ENCODE results near the gene FRMD1.
"Not testable (repeated sequence)": the region's sequence is repeated elsewhere in the genome, so short reads cannot be mapped to it uniquely, and the experiment has no call there.

Gene FRMD1

DNA sequence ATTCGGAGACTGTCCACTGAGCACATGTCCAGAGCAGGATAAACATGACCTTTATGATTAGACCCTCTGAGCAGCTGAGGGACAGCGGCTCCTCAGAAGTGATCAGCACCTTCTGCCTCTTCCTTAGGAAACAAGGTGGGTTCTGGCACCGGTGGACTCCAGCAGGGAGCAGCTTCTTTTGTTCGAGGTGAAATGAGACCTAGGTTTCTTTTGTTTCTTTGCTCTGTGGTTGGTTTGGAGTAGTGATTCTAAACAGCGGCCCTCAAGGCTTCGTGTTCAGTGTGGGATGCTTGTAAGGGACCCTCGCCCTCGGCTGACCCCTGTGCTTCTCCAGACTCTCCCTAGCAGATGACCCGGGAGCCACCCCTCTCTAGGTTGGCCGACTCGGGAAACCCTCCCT lies 14.6 kb upstream of the FRMD1 start:
- DNase-seq: no peak

DNA sequence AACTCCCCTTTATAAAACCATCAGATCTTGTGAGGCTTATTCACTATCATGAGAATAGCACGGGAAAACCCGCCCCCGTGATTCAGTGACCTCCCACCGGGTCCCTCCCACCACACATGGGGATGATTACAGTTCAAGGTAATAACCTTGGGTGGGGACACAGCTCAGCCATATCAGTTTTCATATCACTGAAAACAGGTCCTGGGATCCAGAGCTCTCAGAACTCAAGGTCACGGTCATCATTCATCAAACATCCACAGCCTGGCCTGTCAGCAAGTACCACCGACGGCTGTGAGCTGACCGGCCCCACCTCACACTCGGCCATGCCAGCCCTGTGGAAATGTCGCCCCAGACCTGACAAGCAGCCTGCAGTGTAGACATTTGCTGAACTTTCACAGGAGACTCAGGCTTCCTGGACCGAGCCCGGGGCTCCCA lies 14.1 kb upstream of the FRMD1 start:
- DNase-seq: no peak

DNA sequence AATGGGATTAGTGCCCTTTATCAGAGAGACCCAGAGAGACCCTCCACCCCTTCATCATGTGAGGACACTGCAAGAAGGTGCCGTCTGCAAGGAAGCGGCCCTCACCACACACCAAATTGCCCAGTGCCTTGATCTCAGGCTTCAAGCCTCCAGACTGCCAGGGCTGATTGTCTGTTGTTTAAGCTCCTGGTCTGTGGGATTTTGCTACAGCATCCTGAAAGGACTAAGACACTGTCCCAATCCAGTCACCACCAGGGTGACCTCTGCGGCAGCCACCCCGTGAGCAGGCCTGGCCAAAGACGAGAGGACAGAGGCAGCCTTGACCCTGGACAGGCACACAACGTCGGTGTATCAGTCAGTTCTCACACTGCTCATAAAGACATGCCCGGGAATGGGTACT lies 13.5 kb upstream of the FRMD1 start:
- DNase-seq: no peak

DNA sequence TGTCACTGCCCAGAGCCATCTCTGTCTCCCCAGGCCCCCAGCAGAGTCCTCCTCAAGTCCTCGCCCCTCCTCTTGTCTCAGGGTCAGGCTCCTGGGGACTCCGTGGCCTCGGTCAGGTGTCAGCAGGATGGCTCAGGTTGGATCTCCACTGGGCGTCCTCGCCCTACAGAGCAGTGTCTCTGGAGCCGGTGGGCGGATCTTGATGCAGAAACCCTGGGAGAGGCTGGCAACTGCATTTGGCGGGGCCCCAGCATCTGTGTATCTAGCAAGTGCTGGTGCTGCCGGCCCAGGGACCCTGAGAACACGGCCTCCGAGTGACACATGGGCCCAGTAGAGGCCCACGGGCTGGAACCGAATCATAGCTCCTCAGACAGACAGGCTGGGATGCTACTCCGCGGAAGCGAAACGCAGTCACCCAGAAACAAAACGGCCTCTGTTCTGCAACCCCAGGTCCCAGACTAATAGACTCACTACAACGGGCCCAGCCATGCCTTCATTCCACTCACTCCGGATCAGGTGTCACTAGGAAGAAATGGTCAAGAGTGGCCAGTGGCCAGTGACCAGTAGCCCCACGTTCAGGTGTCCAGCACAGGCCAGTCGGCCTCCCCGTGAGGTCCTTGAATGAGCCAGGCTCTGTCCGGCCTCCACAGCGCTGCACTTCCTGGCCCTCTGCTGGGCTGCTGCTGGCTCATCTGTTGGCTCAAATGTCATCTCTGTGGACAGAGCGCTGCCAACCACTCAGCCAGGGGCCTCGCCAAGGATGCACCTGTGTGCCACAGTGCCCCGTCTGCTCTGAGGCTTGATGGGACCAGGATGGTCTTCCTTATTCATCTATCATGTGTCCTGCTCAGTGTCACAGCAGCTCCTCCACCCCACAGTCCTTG lies 12.6 kb upstream of the FRMD1 start:
- no peak for DNase-seq

DNA sequence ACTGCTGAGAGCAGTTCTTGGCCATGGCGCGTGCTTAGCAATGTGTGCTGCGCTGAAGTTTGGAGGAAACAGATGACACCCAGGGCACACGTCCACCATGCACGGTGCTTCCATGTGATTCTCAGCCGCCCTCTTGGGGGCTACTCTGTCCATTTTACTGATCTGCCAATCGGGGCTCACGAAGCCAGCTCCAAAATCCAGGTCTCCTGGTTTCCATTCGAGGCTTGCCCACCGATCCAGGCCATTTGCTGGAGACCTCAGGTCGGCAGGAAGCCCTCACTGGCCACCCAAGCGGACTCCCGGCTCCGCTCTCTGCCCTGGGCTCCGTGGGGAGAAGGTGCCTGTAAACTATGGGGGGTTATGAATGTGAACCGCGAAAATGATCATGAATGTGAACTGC lies 11.7 kb upstream of the FRMD1 start:
- no peak for DNase-seq

DNA sequence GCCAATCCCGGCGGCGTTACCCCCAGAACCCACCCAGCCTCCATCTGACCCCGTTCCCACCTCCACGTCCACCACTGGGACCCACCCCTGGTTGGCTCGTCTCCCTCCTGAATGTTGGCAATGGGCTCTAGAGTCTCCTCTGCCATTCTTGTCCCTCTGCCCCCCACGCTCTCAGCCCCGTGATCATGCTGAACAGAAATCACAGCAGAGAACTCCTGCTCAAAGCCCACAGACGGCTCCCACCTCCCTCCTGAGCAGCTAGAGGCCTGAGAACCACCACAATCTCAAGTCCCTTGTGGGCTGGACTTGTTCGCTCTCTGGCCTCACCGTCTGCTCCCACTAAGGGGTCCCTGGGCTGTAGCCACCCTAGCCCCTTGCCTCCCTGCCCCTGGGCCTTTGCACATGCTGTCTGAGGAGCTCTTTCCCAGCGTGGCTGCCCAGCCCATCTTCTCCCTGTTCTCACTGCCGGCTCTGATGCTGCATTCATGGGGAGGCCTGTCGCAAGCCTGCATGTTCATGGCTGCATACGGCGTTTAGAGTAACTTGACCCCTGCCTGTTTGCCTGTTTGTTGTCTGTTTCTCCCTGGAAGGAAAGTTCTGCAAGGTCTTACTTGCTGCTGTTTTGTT lies 11.2 kb upstream of the FRMD1 start:
- no peak for DNase-seq

DNA sequence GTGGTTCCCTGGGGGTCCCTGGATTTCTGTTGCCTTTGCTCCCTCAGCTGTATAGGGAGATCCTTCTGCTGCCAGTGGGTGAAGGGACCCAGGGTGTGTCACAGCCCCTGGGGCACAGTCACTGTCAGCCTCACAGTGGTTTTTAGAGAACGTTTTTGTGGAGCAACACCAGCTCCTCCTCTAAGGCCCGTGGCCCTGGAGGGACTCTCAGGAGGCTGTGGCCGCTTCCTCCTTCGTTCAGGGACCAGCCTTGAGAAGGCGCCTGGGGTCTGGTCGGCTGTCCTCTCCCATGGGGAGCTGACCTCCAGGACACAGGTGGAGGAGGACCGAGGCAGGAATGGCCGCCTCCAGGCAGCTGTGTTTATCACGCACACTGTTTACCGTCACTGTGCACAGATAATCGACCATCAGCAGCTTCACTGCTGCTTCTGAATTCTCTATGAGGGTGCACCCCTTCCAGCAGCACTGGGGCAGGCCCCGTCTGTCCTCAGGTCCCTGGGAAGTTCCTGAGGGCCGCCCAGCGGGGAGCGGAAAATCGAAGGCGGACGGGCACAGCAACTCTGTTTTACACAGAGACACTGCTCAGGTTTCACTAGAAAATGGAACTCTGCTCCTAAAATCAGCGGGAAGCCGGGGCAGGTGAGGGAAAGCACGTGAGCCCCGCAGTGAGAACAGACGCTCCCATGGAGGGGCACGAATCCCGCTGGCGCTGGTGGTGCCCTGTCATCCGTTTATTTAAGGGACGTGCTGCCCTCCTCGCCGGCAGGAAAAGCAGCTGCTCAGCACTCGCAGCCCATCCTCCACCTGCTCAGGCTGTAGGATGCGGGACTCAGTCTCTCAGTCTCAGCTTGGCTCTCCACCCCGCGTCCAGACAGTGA lies 10.4 kb upstream of the FRMD1 start:
- no peak for DNase-seq

DNA sequence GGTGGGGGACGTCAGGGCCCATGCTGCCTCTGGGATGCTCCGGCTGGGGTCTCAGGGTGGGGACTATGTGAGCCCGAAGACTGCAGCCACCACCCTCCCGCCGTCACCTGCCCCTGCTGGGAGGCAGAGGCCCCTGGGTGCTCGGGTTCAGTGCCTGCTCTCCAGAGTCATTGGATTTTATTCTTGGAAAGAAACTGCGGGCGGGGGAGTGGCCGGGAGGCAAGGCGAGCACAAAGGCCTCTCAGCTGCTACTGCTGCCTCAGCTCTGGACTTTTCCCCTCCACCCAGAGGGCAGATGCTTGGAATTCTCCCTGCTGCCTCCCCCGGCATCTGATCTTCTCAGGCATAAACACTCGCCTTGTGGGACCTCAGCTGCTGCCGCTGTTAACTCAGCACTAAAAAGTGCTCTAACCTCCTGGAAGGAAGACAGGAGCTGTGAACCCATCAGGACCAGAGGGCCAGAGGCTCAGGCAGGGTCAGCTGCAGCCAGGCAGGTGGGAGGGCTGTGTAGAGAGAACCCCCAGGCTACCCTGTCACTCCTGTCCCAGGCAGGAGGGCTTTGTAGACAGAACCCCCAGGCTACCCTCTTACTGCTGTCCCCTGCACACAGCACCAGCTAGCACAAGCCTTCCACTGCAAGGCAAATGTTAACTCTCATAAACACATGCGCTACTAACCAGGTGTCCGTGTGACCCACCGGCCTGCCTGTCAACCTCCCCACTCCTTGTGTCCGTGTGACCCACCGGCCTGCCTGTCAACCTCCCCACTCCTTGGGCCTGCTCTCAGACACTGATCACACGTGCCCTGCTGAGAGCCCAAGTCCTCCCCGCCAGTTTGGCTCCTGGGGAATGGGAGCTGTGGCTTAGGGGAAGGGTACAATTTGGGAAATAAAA lies 9.4 kb upstream of the FRMD1 start:
- no peak for DNase-seq

DNA sequence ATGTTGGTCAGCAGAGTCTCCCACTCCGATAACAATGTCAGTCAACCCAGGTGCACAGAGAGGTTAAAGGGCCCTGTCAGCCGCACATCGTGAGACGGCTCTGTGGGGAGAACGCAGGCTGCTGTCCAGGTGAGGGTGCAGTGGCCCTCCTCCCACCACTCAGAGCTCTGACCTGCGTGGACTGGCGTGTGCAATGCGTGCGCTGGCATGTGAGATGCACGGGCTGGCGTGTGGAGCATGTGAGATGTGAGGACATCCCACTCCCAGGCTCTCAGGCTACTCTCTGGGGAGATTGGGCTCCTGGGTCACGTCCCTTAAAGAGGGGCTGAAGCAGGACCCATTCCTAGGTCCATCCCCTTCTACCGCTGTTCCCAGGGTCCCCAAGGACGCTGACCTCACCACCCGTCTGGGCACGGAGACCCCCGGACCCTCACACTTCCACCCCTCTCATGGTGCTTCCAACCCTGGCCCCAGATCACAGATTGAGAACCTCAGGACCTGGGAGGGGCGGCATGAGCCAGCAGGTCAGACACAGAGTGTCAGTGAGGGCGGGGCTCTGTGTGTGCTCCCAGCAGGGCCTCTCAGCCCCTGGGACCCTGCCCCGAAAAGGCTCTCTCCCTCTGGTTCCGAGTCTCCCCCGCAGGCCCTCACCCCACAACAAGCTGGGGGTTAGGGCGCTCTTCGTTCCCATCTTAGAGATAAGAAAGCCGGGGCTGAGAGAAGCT lies 8.6 kb upstream of the FRMD1 start:
- DNase-seq: no peak

DNA sequence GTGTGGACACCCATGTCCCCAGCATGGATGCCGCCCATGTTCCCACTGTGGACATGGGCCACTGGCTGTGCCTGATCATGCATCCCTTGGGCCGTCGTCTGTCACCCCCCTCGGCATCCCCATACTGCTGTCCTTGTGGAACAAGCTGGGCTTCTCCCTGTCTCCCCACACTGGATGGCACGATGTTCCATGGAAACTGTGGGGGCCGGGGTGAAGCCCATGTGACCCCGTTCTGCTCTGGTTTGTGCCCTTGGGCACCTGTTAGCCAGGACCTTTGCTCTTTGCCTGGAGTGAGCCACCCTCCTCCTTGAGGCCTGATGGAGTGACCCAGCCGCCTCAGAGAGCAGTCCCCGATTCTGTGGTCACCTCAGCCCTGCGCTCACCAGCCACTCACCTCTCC lies 7.6 kb upstream of the FRMD1 start:
- DNase-seq: no peak

DNA sequence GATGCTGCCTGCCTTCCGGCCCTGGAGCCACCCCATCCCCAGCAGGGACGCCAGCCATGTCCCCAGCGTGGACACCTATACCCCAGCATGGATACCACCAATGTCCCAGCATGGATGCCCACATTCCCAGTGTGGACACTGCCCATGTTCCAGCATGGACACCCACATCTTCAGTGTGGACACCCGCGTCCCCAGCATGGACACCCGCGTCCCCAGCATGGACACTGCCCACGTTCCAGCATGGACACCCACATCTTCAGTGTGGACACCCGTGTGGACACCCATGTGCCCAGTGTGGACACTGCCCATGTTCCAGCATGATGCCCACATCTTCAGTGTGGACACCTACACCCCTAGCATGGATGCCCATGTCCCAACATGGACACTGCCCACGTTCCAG lies 7.1 kb upstream of the FRMD1 start:
- DNase-seq: no peak

DNA sequence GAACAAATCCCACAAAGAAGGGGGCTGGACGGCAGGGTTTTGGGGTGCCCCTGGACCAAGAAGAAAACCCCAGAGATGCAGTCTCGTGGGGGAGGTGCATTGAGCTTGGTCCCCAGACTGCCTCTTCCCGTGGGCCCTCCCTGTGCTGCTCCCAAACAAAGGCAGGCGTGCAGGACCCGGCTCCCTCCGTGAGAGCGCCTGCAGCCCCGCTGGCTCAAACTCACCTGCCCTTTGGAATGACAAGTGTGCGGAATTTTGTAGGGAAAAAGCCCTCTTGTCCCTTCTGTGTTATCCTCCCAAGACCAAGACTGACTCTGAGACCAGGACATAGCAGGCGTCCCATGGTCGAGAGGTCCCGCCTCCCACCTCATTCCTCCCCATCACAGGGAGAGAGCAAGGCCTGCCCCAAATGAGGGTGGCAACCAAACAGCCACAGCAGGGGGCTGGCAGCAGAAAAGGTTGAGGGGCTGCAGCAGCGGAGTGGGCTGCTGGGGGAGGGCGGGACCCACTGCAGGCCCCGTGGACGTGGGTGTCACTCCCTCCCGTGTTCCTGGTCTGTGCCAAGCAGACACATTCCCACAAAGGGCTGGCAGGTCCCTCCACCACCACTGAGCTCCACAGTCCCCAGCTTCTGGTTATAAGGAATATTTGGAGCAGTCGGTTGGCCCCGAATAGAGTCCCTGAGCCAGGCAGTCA lies 5.6 kb upstream of the FRMD1 start:
- no peak for DNase-seq

DNA sequence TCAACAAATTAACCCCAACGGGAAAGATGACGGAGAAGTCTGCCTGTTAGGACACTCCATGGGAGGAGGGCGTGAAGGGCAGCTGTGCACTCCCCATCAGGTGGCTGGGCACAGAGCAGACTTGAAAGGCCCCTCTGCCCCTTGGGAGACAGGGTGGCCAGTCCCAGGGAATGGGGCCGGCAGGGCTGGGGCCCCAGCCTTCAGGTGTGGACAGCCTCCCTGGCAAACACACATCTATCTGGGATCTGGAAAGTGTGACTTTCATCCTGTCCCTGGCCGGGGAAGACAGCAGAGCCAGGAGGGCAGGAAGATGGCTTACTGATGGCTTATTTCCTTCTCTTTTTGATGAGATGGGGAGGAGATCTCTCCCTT lies 4.5 kb upstream of the FRMD1 start:
- DNase-seq: no peak

DNA sequence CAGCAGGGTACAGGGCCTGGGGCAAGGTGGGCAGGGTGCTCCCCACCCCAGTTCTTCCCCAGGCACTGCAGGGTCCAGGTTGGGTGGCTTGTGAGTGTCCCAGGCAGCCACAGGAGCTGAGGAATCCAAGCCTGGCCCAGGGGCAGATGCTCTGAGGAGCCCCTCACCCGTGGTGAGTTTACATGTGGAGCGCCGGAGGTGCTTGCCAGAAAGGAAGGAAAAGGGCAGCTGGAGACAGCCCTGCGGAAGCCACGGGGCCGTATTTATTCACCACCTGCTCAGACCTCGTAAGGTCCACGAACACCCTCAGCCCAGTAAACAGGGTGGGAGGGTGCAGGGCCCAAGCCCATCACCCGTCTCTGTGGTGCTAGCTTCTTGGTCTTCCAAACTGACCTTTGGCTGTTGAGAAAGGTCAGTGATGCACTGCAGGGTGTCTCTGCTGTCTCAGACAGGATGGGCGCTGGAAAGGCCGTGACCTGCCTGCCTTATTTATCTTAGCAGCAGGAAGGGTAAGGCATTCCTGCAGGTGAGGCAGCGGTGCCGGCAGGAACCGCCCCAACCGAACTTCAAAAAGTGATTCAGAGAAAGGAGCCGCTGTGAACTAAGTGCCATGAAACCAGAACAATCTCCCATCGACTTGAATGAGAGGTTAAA lies 4.0 kb upstream of the FRMD1 start:
- DNase-seq: no peak

DNA sequence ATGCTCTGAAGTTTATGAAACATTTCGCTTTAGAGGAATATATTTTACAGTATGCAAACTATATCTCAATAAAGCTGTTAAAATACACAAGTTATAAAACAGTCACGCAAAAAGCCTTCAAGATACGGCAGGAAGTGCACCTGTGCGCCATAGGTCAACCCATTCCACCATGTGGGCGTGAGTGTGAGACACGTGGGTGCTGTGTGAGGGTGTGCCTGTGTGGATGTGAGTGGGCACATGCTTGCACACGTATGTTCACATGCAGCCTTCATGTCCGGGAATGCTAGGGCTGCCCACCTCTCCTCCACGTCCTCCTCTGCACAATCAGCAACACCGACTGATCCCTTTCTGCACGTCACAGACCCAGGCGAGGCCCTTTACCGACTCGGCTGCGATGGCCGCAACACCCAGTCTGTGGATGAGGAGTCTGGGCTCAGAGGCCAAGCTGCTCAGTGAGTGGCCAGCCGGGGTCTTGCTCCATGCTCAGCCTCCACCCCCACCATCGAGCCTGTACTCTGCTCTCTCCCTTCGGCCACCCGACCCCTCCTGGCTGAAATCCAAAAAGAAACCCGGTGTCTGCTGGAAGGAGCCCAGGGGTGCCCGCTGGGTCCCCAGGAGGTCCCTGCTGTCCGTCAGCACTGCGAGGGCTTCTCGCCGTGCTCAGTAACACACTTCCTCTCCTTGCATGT lies 3.0 kb upstream of the FRMD1 start:
- DNase-seq: no peak

DNA sequence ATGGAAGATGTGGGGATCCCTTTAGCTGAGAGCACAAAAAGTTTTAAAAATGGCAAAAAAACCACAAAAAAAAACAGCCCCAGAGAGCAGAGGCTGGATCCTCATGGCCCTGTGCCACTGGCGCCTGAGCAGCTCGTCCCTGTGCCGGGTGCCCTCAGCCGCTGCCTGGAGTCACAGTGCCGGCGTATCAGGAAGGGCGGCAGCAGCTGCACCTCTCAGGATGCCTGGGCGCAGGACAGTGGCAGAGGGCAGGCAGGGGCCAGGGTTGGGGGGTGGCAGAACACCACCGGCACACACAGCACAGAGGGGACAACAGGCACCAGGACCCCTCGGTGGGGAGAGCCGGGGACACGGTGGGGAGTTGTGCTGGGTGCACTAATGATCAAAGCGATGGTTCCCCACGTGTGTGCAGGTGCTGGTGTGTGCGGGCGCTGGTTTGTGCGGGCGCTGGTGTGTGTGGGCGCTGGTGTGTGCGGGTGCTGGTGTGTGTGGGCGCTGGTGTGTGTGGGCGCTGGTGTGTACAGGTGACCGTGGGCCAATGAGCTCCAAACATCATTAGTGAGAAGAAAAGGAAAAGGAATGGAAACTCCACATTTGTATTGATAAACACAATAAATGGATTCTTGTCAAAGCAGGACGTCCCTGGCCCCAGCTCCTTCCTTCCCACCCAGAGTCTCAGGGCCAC lies 1.5 kb upstream of the FRMD1 start:
- no peak for DNase-seq

DNA sequence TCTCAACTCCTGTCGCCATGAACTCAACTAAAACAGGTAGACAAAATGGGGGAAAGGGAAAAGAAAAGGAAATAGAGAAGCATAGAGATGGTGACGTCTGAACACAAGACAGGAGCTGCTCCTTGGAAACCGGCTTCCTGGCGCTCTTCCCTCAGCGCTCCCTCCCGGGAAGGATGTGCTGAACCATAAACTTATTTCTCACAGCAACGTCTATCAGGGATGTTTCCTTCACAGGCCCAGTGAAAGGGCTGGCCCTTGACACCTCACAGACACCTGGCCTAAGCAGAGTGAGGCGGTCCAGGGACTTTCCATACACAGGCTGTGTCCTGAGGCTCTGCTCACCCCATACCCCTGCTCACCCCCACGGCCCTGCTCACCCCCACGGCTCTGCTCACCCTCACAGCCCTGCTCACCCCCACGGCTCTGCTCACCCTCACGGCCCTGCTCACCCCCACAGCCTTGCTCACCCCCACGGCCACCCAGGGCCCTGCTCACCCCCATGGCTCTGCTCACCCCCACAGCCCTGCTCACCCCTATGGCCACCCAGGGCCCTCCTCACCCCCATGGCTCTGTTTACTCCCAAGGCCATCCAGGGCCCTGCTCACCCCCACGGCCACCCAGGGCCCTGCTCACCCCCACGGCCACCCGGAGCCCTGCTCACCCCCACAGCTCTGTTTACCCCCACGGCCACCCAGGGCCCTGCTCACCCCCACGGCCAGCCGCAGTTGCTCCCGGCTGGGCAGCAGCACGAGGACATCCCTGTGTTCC lies 653 bp downstream of the FRMD1 start:
- no peak for DNase-seq

DNA sequence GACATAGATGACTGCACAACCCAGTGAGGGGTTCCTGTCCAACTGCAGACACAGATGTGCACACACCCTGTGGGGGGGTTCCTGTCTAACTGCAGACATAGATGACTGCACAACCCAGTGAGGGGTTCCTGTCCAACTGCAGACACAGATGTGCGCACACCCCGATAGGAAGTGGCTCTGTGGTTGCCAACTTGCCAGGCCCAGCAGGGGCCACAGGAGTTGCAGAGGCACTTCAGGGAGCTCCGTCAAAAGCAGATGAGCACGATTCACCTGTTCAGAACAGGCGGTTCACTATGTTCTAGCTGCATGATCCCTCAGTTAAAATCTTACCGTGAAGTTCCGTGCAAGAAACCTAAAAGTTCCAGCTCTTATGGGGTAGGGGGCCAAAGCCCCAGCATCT lies 1.6 kb downstream of the FRMD1 start:
- not testable (repeated sequence) for DNase-seq

DNA sequence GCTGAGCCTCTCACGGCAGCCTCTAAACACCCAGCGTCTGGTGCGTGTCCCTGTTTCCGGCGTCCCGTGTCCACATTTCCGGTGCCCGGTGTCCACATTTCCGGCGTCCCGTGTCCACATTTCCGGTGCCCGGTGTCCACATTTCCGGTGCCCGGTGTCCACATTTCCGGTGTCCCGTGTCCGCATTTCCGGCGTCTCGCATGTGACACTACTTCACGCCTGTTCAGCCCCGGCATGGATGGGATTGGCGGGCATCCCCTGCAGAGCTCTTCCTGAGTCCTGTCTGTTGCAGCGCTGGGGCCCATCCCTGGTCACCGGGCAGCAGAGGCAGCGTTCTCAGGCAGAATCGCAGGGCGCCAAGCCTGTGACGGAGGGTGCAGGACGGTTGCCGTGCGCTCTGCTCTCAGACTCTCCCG lies 3.2 kb downstream of the FRMD1 start:
- no peak for DNase-seq

Data from NCI-H2081 treated with DMSO at 0.1 percent for 48 hours (cell line).